Omental fat pad (tissue), 4 donors: ENCODE measurements around the gene TP73. TPM values are rescaled to one million over a fixed set of nuclear protein-coding genes. Genes with fewer than 3 reads are reported as not detected.

Experiments used
- ATAC-seq: fragments of 150-250 bp; one replicate; pipeline ENCODE4 v1.9.1; 2016; ENCODE audit warnings: mild to moderate bottlenecking, moderate library complexity; ENCODE audit not compliant: low FRiP score
- DNase-seq: peaks from one replicate; pipeline ENCODE4 v3.0.0-alpha.2; 2019; ENCODE audit warnings: low spot score
- CTCF ChIP-seq, 3 donors: fragments of 450-650 bp; IDR thresholded peaks; one replicate each; pipeline ENCODE4 v1.5.1; 2016 to 2017; ENCODE audit warnings: antibody characterized with exemption in 3 of 3, mild to moderate bottlenecking in 3 of 3, moderate library complexity in 2 of 3
- total RNA-seq, 4 donors: library from RNA; depleted of rRNA; stranded (reverse); fragments of >200 nt; gene quantifications; one replicate each; pipeline ENCODE4 v1.1.0, GENCODE V29; 2016

Gene TP73
- total RNA-seq, 4 donors from 2014 or later: not detected

GRCh38 chr1:3778590-3779264 is 126.4 kb downstream of the TP73 start:
- ATAC-seq: no peak
- DNase-seq: no peak
- TF ChIP-seq CTCF (IDR thresholded peaks at IDR 0.05): no peak

- ATAC-seq: no peak
- no peak for DNase-seq
- TF ChIP-seq CTCF (IDR thresholded peaks at IDR 0.05): no peak
These were observed 127.1 kb downstream of the TP73 start for GRCh38 chr1:3779265-3779911.

- DNase-seq: no peak
- TF ChIP-seq CTCF (IDR thresholded peaks at IDR 0.05): no peak
- no peak for ATAC-seq
These were observed 127.6 kb downstream of the TP73 start for GRCh38 chr1:3779912-3780416.

GRCh38 chr1:3780901-3781300 is 128.6 kb downstream of the TP73 start:
- ATAC-seq (no peak), DNase-seq (no peak)
- TF ChIP-seq CTCF (IDR thresholded peaks at IDR 0.05): no peak

GRCh38 chr1:3783651-3784474 is 131.5 kb downstream of the TP73 start:
- DNase-seq (no peak), ATAC-seq (peak; percentile 15)
- no peak for TF ChIP-seq CTCF (IDR thresholded peaks at IDR 0.05)

- DNase-seq (no peak), ATAC-seq (no peak)
- TF ChIP-seq CTCF (IDR thresholded peaks at IDR 0.05): no peak
These were observed 132.7 kb downstream of the TP73 start for GRCh38 chr1:3785045-3785444.
